ENCODE measurements around the gene ILK. TPM values are rescaled to one million over a fixed set of nuclear protein-coding genes. Genes with fewer than 3 reads are reported as not detected.

The ILK gene
- total RNA-seq, 1 experiment from 2014 or later: 73.5 TPM

DNA sequence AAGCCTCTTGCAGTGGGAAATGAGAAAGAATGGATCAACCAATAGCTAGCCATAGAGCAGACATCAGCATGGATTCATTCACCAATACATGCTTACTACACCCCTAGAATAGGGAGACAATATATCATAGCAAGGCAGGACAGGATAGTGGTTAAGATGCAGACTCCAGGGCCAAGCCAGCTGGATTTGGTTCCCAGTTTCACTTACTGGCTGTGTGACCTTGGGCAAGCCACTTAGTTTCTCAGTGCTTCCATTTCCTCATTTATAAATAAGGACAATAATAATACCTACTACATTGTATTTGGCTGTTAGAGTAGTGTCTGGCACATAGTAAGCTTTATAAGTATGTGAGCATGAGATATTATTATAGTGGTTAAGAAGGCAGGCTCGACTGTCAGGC is 44.9 kb downstream of the ILK start (continued):
- TF ChIP-seq, protein P1, sequence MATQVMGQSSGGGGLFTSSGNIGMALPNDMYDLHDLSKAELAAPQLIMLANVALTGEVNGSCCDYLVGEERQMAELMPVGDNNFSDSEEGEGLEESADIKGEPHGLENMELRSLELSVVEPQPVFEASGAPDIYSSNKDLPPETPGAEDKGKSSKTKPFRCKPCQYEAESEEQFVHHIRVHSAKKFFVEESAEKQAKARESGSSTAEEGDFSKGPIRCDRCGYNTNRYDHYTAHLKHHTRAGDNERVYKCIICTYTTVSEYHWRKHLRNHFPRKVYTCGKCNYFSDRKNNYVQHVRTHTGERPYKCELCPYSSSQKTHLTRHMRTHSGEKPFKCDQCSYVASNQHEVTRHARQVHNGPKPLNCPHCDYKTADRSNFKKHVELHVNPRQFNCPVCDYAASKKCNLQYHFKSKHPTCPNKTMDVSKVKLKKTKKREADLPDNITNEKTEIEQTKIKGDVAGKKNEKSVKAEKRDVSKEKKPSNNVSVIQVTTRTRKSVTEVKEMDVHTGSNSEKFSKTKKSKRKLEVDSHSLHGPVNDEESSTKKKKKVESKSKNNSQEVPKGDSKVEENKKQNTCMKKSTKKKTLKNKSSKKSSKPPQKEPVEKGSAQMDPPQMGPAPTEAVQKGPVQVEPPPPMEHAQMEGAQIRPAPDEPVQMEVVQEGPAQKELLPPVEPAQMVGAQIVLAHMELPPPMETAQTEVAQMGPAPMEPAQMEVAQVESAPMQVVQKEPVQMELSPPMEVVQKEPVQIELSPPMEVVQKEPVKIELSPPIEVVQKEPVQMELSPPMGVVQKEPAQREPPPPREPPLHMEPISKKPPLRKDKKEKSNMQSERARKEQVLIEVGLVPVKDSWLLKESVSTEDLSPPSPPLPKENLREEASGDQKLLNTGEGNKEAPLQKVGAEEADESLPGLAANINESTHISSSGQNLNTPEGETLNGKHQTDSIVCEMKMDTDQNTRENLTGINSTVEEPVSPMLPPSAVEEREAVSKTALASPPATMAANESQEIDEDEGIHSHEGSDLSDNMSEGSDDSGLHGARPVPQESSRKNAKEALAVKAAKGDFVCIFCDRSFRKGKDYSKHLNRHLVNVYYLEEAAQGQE (IDR thresholded peaks at IDR 0.05; ENCODE audit: low read depth): no peak
- TF ChIP-seq JUND (IDR thresholded peaks at IDR 0.05) (no peak), EZH2 (IDR thresholded peaks at IDR 0.05) (no peak), EGR1 (IDR thresholded peaks at IDR 0.05; ENCODE audit: low read depth) (no peak), EZH2phosphoT487 (IDR thresholded peaks at IDR 0.05; ENCODE audit: borderline replicate concordance) (no peak), SP1 (IDR thresholded peaks at IDR 0.05; ENCODE audit: low read depth) (no peak), ZNF274 (IDR thresholded peaks at IDR 0.05; ENCODE audit: low read depth, low read length) (no peak), ELF1 (IDR thresholded peaks at IDR 0.05; ENCODE audit: borderline replicate concordance, low read depth) (no peak), TCF7L2 (IDR thresholded peaks at IDR 0.05; ENCODE audit: borderline replicate concordance, extremely low read depth, insufficient read depth, insufficient read length) (no peak), POLR2AphosphoS5 (IDR thresholded peaks at IDR 0.05; ENCODE audit: low read depth, low read length) (no peak)

GRCh38 chr11:6650104-6650503 is 46.5 kb downstream of the ILK start:
- Histone ChIP-seq H4K20me1 (ENCODE audit: insufficient read depth) (no peaks in the 10 kb centered on the region), H3K36me3 (ENCODE audit: control insufficient read depth in 1 of 2, insufficient read depth in 2 of 2, low read length in 2 of 2) (no peaks in the 10 kb centered on the region), H3K9me2 (ENCODE audit: insufficient read depth) (no peaks in the 10 kb centered on the region), H3K27me3 (ENCODE audit: insufficient read depth, low read length) (peaks cover 32% of the 10 kb centered on the region; the same call in 1 of the 2 replicates), H3K79me2 (ENCODE audit: insufficient read depth, low read length) (no peaks in the 10 kb centered on the region), H2AFZ (ENCODE audit: low read depth, low read length, poor library complexity, severe bottlenecking) (no peak overlapping the region), H3K9me3 (ENCODE audit: control insufficient read depth in 1 of 2, insufficient read depth in 1 of 2, low read depth in 1 of 2, low read length in 2 of 2) (no peaks in the 10 kb centered on the region), H3K4me1 (ENCODE audit: control insufficient read depth in 1 of 2, insufficient read depth in 2 of 2, low read length in 2 of 2) (peaks cover 0 to 7% of the 10 kb centered on the region in 2 experiments; a peak in 2 of 4 replicates), H3K9ac (ENCODE audit: low read length) (no peak overlapping the region), H3K4me2 (ENCODE audit: low read length) (no peak overlapping the region), H3K4me3 (replicated peaks in 1 of 2; ENCODE audit: low read depth in 1 of 2, low read length in 2 of 2) (no peak overlapping the region), H3K27ac (ENCODE audit: low read depth, low read length) (no peak overlapping the region)
- BruUV-seq (replicated peaks): no TSS peak
- ChIA-PET CTCF (interaction anchor here (1.0 kb wide), 1 partner anchor 18 kb away, joined by 3 read pairs; no protein-coding TSS in a partner anchor), RAD21 (ENCODE audit: low non-redundant PET in 1 of 2, low total read pairs in 2 of 2, uncharacterized antibody in 2 of 2, unreplicated experiment in 2 of 2) (no interaction called here), POLR2A (no interaction called here)
- ATAC-seq (no peak), DNase-seq (ENCODE audit: low read depth, low spot score) (no peak)
- intact Hi-C loops (cut with micrococcal nuclease): no loop called here
- no peak for TF ChIP-seq SIN3A (IDR thresholded peaks at IDR 0.05; ENCODE audit: low read depth)
- no peak for TF ChIP-seq TCF7L2 (IDR thresholded peaks at IDR 0.05; ENCODE audit: borderline replicate concordance, extremely low read depth, insufficient read depth, insufficient read length)
- TF ChIP-seq POLR2AphosphoS5 (IDR thresholded peaks at IDR 0.05; ENCODE audit: low read depth, low read length): no peak
- TF ChIP-seq, protein P1 (IDR thresholded peaks at IDR 0.05; ENCODE audit: low read depth): no peak

Measured in HCT116 (cell line).